SK-N-MC (cell line): ENCODE results near the gene KMT5B.

Source experiments
- DNase-seq: peaks from one replicate; pipeline ENCODE4 v3.0.0-alpha.2; 2011; ENCODE audit warnings: low read depth, low spot score
- H3K27ac ChIP-seq: fragments of 200-600 bp; sonication (generic); 2 replicates; pipeline ENCODE4 v1.5.1; 2016; ENCODE audit warnings: mixed run types
- H3K36me3 ChIP-seq: fragments of 200-600 bp; sonication (generic); 2 replicates; pipeline ENCODE4 v1.6.1; 2017; ENCODE audit warnings: antibody characterized with exemption, low read length, mixed read lengths; ENCODE audit not compliant: insufficient read depth
- H3K4me3 ChIP-seq: fragments of 200-600 bp; sonication (generic); 2 replicates; pipeline ENCODE4 v1.5.1; 2016
- H3K9ac ChIP-seq: fragments of 200-600 bp; sonication (generic); 2 replicates; pipeline ENCODE4 v1.8.0; 2017; ENCODE audit warnings: mixed run types, mixed read lengths; ENCODE audit not compliant: insufficient read length
- H3K9me3 ChIP-seq: fragments of 200-600 bp; sonication (generic); 2 replicates; pipeline ENCODE4 v1.6.1; 2017; ENCODE audit warnings: low read depth, mild to moderate bottlenecking, antibody characterized with exemption, low read length, moderate library complexity, mixed read lengths
- EZH2 ChIP-seq: fragments of 200-600 bp; sonication (generic); IDR thresholded peaks from one replicate; pipeline ENCODE4 v1.6.1; 2017; ENCODE audit warnings: antibody characterized with exemption
- FOXP2 ChIP-seq: optimal IDR thresholded peaks from 2 replicates; pipeline ENCODE3; 2011; ENCODE audit warnings: mild to moderate bottlenecking, moderate library complexity; ENCODE audit not compliant: insufficient read depth; ENCODE audit errors: extremely low read length, control extremely low read depth
- POLR2AphosphoS5 ChIP-seq: IDR thresholded peaks from 2 replicates; pipeline ENCODE4 v1.6.1; 2012; ENCODE audit warnings: mild to moderate bottlenecking, low read depth, low read length, borderline replicate concordance

Gene KMT5B

DNA sequence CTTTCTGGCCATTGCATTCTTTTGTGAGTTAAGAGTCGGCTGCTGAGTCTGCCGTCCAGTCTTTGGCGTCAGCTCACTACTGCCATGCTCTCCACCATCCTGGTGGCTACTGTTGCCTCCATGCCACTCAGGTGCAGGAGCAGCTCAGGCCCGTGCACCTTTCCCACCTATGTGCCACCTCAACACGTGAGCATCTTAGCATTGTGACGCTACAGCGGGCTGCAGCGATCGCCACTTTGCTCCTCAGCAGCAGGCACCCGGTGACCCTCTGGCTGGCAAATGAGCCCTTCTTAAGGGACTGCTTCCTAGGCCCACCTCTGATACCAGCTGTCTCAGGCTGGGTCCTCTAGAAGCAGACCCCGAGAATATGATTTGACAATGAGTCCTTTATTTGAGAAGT, 11.5 kb upstream of the KMT5B start:
- no peak overlapping the region for H3K4me3 ChIP-seq
- TF ChIP-seq POLR2AphosphoS5 (no peak), FOXP2 (no peak), EZH2 (no peak)
- DNase-seq: no peak
- H3K36me3 ChIP-seq: no peaks in the 10 kb centered on the region
- no peak overlapping the region for H3K27ac ChIP-seq
- H3K9ac ChIP-seq: no peak overlapping the region
- no peaks in the 10 kb centered on the region for H3K9me3 ChIP-seq

GRCh38 chr11:68223275-68223674, 10.2 kb upstream of the KMT5B start:
- Histone ChIP-seq H3K9ac (no peak overlapping the region), H3K27ac (no peak overlapping the region), H3K4me3 (no peak overlapping the region), H3K36me3 (no peaks in the 10 kb centered on the region), H3K9me3 (no peaks in the 10 kb centered on the region)
- TF ChIP-seq FOXP2 (no peak), POLR2AphosphoS5 (no peak), EZH2 (no peak)
- DNase-seq: no peak

DNA sequence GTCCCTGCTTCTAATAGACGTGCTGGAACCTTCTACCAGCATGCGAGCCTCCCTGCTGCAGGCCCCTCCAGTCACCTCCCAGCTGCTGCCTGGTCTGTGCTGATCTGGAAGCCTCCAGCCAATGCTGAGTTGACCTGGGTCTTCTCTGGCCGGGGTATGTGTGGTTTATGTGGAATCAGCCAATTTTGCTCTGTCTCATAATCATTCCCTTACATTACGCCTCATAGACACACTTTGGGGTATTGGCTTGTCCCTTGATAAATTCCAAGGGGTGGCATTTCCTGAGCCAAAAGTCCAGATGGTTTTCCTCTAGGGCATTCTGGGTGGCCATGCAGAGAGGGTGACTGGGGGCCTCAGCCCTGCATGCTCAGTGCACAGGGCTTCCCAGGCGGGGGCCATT, 8.3 kb upstream of the KMT5B start:
- TF ChIP-seq EZH2 (no peak), POLR2AphosphoS5 (no peak), FOXP2 (no peak)
- Histone ChIP-seq H3K9ac (no peak overlapping the region), H3K9me3 (no peaks in the 10 kb centered on the region), H3K27ac (no peak overlapping the region), H3K36me3 (no peaks in the 10 kb centered on the region), H3K4me3 (no peak overlapping the region)
- DNase-seq: no peak

GRCh38 chr11:68216171-68216938, 3.3 kb upstream of the KMT5B start:
- TF ChIP-seq FOXP2 (no peak), EZH2 (no peak), POLR2AphosphoS5 (no peak)
- H3K9me3 ChIP-seq: no peaks in the 10 kb centered on the region
- no peak overlapping the region for H3K9ac ChIP-seq
- H3K4me3 ChIP-seq: no peak overlapping the region
- no peaks in the 10 kb centered on the region for H3K36me3 ChIP-seq
- no peak for DNase-seq
- no peak overlapping the region for H3K27ac ChIP-seq

DNA sequence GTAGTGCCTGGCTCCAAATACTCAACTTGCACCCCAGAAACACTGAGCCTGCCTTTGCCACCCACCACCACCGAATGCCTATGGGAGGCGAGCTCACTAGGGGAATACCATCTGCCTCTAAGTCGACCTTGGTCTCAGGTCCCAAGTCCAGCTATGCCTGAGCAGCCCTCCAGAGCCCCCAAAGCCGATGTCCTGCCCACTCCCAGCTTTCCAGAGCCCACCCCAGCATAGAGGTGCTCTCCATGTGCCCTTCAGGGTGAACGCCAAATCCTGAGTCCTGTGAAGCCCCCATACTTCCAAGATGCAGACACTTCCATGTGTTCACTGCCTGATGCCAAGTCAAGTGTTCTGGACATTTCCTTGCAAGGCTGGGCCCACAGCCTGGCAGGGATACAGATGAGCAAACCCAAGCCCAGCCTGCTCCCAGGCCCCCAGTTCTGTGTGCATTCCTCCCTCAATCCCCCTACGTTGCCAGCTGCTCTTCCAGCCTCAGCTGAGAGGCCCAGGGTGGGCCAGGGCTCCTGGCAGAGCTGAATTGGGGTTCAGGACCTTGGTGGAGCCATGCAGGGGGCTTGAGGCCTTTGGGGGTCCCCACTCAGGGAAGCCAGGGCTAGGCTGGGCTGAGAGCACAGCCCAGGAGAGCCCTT, 2.6 kb upstream of the KMT5B start:
- H3K36me3 ChIP-seq: no peaks in the 10 kb centered on the region
- no peak overlapping the region for H3K4me3 ChIP-seq
- H3K9ac ChIP-seq: no peak overlapping the region
- no peak overlapping the region for H3K27ac ChIP-seq
- H3K9me3 ChIP-seq: no peaks in the 10 kb centered on the region
- DNase-seq: no peak
- TF ChIP-seq EZH2: no peak

GRCh38 chr11:68215087-68215445, 2.0 kb upstream of the KMT5B start:
- DNase-seq: no peak
- H3K9ac ChIP-seq: no peak overlapping the region

GRCh38 chr11:68214173-68215086, 1.3 kb upstream of the KMT5B start:
- Histone ChIP-seq H3K9ac (peak overlapping the region; percentile 92), H3K36me3 (no peaks in the 10 kb centered on the region), H3K27ac (peak overlapping the region; percentile 97), H3K9me3 (no peaks in the 10 kb centered on the region), H3K4me3 (peak overlapping the region; percentile 92)
- no peak for DNase-seq
- TF ChIP-seq POLR2AphosphoS5: no peak
- no peak for TF ChIP-seq EZH2
- TF ChIP-seq FOXP2: no peak

More at GRCh38 chr11:68215087-68215445, 2.0 kb upstream of the KMT5B start:
- Histone ChIP-seq H3K27ac (no peak overlapping the region), H3K36me3 (no peaks in the 10 kb centered on the region), H3K9me3 (no peaks in the 10 kb centered on the region), H3K4me3 (no peak overlapping the region)
- TF ChIP-seq FOXP2 (no peak), POLR2AphosphoS5 (no peak; the same call in 1 of the 2 replicates), EZH2 (no peak)

- DNase-seq: peak; percentile 37
- no peaks in the 10 kb centered on the region for H3K36me3 ChIP-seq
- no peaks in the 10 kb centered on the region for H3K9me3 ChIP-seq
- H3K27ac ChIP-seq: peak overlapping the region; percentile 97
- peak overlapping the region; percentile 92 for H3K4me3 ChIP-seq
- TF ChIP-seq EZH2 (no peak), POLR2AphosphoS5 (peak; percentile 86)
- peak overlapping the region; percentile 92 for H3K9ac ChIP-seq
Measured at GRCh38 chr11:68213555-68214172, 568 bp upstream of the KMT5B start.
